GM12878 (cell line): ENCODE results near the gene BBS4. TPM values are rescaled to one million over a fixed set of nuclear protein-coding genes. Genes with fewer than 3 reads are reported as not detected.
"Not testable (repeated sequence)": the region's sequence is repeated elsewhere in the genome, so short reads cannot be mapped to it uniquely, and the experiment has no call there.

Experiments used
- ATAC-seq: fragments of 200-7000 bp; cut with Tn5 transposase; 3 replicates; pipeline ENCODE4 v1.9.1; 2020; ENCODE audit warnings: mild to moderate bottlenecking, moderate library complexity
- BruUV-seq: library from RNA; stranded (reverse); fragments of 400-500 nt; replicated peaks from 2 replicates; lab custom pipeline; 2021; lab: Mats Ljungman, UMichigan
- CTCF ChIA-PET: fragments of 300-600 bp; sonication (Branson Sonifier 250); formaldehyde crosslinking; extraction: SDS; loops from one replicate; lab custom pipeline; 2021; ENCODE audit warnings: inconsistent platforms; lab: Yijun Ruan, JAX
- POLR2A ChIA-PET: fragments of 350-600 bp; formaldehyde crosslinking; extraction: SDS; loops from one replicate; lab custom pipeline; 2021; ENCODE audit warnings: inconsistent platforms; lab: Charles Lee
- RAD21 ChIA-PET: fragments of 300-600 bp; sonication (Branson Sonifier 250); formaldehyde crosslinking; loops from one replicate; lab custom pipeline; 2023; ENCODE audit warnings: antibody characterized with exemption; ENCODE audit not compliant: unreplicated experiment; lab: Charles Lee
- SMC1A ChIA-PET: fragments of 300-600 bp; sonication (Branson Sonifier 250); formaldehyde crosslinking; loops from one replicate; lab custom pipeline; 2023; ENCODE audit not compliant: unreplicated experiment, uncharacterized antibody; lab: Charles Lee
- DNase-seq: peaks from one replicate; pipeline ENCODE4 v3.0.0-alpha.2; 2011; ENCODE audit warnings: low read depth, low spot score
- FAIRE-seq: peaks from 3 replicates; lab custom pipeline; 2011; peaks lifted over from hg19 to GRCh38; lab: Jason Lieb, UNC
- H2AFZ ChIP-seq: 2 replicates; pipeline ENCODE4 v1.6.0; 2011; ENCODE audit warnings: low read depth, low read length, control low read depth; ENCODE audit not compliant: control insufficient read depth
- H3K27ac ChIP-seq: 2 replicates; pipeline ENCODE4 v1.5.1; 2011; ENCODE audit warnings: control low read depth; ENCODE audit not compliant: control insufficient read depth, insufficient read depth
- H3K27me3 ChIP-seq, 2 experiments: replicated peaks in 1 of 2; 2 replicates each; pipeline versions ENCODE4 v1.6.0 to v1.6.1; 2011; ENCODE audit warnings: low read length in 1 of 2; ENCODE audit not compliant: control insufficient read depth in 2 of 2, insufficient read depth in 2 of 2
- H3K36me3 ChIP-seq, 2 experiments: 2 replicates each; pipeline ENCODE4 v1.5.1; 2011; ENCODE audit warnings: low read length in 1 of 2; ENCODE audit not compliant: control insufficient read depth in 2 of 2, insufficient read depth in 2 of 2
- H3K4me1 ChIP-seq: 2 replicates; pipeline ENCODE4 v1.6.1; 2011; ENCODE audit warnings: mild to moderate bottlenecking, low read length, moderate library complexity, mixed read lengths; ENCODE audit not compliant: control insufficient read depth, insufficient read depth
- H3K4me2 ChIP-seq: 2 replicates; pipeline ENCODE4 v1.6.0; 2011; ENCODE audit warnings: control low read depth; ENCODE audit not compliant: control insufficient read depth, insufficient read depth
- H3K4me3 ChIP-seq: fragments of 200-600 bp; sonication (generic); 2 replicates; pipeline ENCODE4 v1.5.1; 2016
- H3K79me2 ChIP-seq: 2 replicates; pipeline ENCODE4 v1.6.0; 2011; ENCODE audit warnings: low read length; ENCODE audit not compliant: control insufficient read depth, insufficient read depth
- H3K9ac ChIP-seq: 2 replicates; pipeline ENCODE4 v1.8.0; 2011; ENCODE audit warnings: low read length, control low read depth, mixed read lengths; ENCODE audit not compliant: control insufficient read depth, insufficient read depth
- H3K9me3 ChIP-seq: replicated peaks from 3 replicates; pipeline ENCODE4 v1.5.1; 2011; ENCODE audit warnings: mild to moderate bottlenecking, low read length; ENCODE audit not compliant: control insufficient read depth, insufficient read depth
- H4K20me1 ChIP-seq: 2 replicates; pipeline ENCODE4 v1.6.0; 2011; ENCODE audit not compliant: control insufficient read depth, insufficient read depth
- USF1 ChIP-seq: IDR thresholded peaks from 2 replicates; pipeline ENCODE4 v1.6.1; 2011; ENCODE audit warnings: borderline replicate concordance, low read depth, mild to moderate bottlenecking, moderate library complexity, mixed read lengths, low read length; ENCODE audit not compliant: insufficient read depth; ENCODE audit errors: extremely low read length
- WGBS: methylation state at CpG from one replicate; pipeline ENCODE4 v1.1.6; 2016; ENCODE audit warnings: low lambda C conversion rate; ENCODE audit not compliant: insufficient replicate concordance, insufficient coverage; ENCODE audit errors: missing lambda C conversion rate; 5-methylcytosine and 5-hydroxymethylcytosine counted together
- in situ Hi-C: fragments of 300-500 bp; cut with MboI; formaldehyde crosslinking; loops from 9 replicates; pipeline ENCODE4 v1.14.3; 2018; ENCODE audit warnings: mixed read lengths
- intact Hi-C: fragments of 100-400 bp; cut with micrococcal nuclease; formaldehyde crosslinking; loops from one replicate; pipeline ENCODE4 v1.14.2; 2022; ENCODE audit not compliant: unreplicated experiment
- polyA plus RNA-seq, 11 experiments: library from polyadenylated mRNA; depleted of rRNA in 4 of 11; unstranded in 6 of 11; stranded (reverse) in 5 of 11; fragments of >200 nt; fragmentation: Nextera tagmentation in 4 of 11; fragmentation: Illumina TruSeq in 1 of 11; extraction: Ambion mirVana in 4 of 11; extraction: Trizol in 1 of 11; gene quantifications; 1 replicate in 1 of 11; 2 replicates in 10 of 11; pipeline versions ENCODE4 v1.2.1 to v1.2.3, GENCODE V29; 2011 to 2016; ENCODE audit warnings: inconsistent platforms in 2 of 11, missing spikeins in 2 of 11, low read depth in 1 of 11
- total RNA-seq, 4 experiments: library from RNA; depleted of rRNA in 3 of 4; stranded (reverse); fragments of >200 nt in 3 of 4; fragmentation: Illumina TruSeq in 1 of 4; extraction: Trizol in 1 of 4; gene quantifications; 2 replicates each; pipeline versions ENCODE4 v1.2.1 to v1.2.3, GENCODE V29; 2013 to 2021

The BBS4 gene
- total and polyA plus RNA-seq, 10 of the 15 experiments (the other 5 are each of a cell fraction or from before 2014, with no cell fraction given) = 7.2 to 22.1 (median 9.9) TPM

DNA sequence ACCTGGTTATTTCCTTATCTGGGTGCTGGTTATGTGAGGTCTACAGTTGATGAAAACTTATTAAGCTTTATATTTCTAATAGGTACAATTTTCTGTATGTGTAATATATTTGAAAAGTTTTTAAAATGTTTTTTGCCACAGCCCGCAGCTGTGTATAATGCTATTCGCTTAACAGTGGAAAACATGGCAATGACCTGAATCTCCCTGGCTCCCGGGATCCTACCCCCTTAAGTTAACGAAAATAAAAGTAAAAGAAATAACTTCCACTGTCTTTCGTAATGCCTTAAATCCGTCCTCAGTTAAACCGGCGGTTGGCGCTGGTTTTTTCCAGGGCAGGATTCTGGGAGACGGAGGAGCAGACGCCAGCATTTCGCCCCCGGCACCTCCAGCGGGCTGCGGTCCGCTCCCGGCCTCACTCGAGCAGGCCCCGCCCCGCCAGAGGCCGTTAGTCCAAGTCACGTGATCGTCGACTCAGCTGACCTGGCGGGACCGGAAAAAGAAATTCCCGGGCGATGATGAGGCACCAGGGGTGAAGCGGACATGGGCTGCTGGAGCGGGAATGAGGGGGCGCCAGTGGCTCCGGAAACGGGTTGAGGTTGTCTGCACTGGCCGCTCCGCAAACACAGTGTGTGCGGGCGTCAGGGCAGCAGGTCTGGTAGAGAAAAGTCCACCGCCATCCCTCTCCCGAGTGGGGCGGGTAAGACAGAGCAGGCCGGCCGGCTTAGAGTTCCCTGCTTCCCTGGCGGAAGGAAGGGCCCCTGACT is 49.3 kb upstream of the BBS4 start:
- H3K9ac ChIP-seq, CTCF ChIA-PET, RAD21 ChIA-PET, H3K4me2 ChIP-seq, H3K36me3 ChIP-seq, H3K4me1 ChIP-seq, SMC1A ChIA-PET, FAIRE-seq, H2AFZ ChIP-seq, H3K79me2 ChIP-seq, H4K20me1 ChIP-seq, intact Hi-C loops, POLR2A ChIA-PET, H3K27me3 ChIP-seq, in situ Hi-C loops, H3K4me3 ChIP-seq, H3K27ac ChIP-seq, H3K9me3 ChIP-seq: not testable (repeated sequence)
- TF ChIP-seq USF1 = peak; percentile 19
- 1% methylated on average over 13 of the region's 43 CpGs for WGBS
- ATAC-seq (peak; percentile 89), DNase-seq (peak; percentile 2)
- TSS peak; percentile 89 for BruUV-seq

- in situ Hi-C loops, RAD21 ChIA-PET, H3K4me3 ChIP-seq, SMC1A ChIA-PET, H3K27ac ChIP-seq, H3K9ac ChIP-seq, POLR2A ChIA-PET, intact Hi-C loops, DNase-seq, H3K79me2 ChIP-seq, H3K4me1 ChIP-seq, ATAC-seq, BruUV-seq, H2AFZ ChIP-seq, H4K20me1 ChIP-seq, CTCF ChIA-PET, H3K9me3 ChIP-seq, FAIRE-seq, H3K27me3 ChIP-seq, H3K4me2 ChIP-seq, H3K36me3 ChIP-seq: not testable (repeated sequence)
- WGBS = no CpG with 5 or more reads among the region's 26 CpGs
Measured at GRCh38 chr15:72639759-72640483, 46.1 kb upstream of the BBS4 start.

DNA sequence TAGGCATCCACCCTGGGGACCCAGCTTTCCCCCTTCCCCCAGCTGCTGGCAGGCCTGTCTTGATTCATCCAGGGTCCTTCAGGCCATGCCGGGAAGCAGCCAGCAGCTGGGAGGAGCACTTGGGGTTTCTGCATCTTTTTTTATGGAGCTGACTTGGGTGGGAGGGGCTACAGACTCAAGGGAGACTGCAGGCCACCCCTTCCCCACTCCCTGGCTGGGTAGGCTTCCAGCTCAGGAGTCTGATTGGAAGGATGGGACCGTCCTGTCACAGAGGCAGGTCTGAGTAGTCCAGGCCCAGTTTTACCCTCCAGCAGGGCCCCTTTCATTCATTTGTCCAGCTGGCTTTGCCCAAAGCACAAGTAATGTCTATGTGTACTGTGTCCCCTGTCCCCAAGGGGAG is 43.7 kb upstream of the BBS4 start:
- H4K20me1 ChIP-seq, SMC1A ChIA-PET, H3K9ac ChIP-seq, H2AFZ ChIP-seq, CTCF ChIA-PET, POLR2A ChIA-PET, H3K4me2 ChIP-seq, H3K4me3 ChIP-seq, H3K79me2 ChIP-seq, FAIRE-seq, H3K4me1 ChIP-seq, in situ Hi-C loops, RAD21 ChIA-PET, H3K36me3 ChIP-seq, DNase-seq, H3K27ac ChIP-seq, ATAC-seq, H3K27me3 ChIP-seq, H3K9me3 ChIP-seq, BruUV-seq, intact Hi-C loops: not testable (repeated sequence)
- no CpG with 5 or more reads among the region's 2 CpGs for WGBS
